ENCODE measurements around the gene RIMS3.
A peak's percentile ranks its signal among the peaks of the same experiment; 100 is the strongest.
"Not testable (repeated sequence)": the region's sequence is repeated elsewhere in the genome, so short reads cannot be mapped to it uniquely, and the experiment has no call there.

RIMS3 gene

GRCh38 chr1:40633931-40634376 is 31.5 kb downstream of the RIMS3 start:
- no peak overlapping the region for H3K4me3 ChIP-seq (ENCODE audit: low read depth, low read length)
- no peak for DNase-seq (ENCODE audit: low read depth)
- TF ChIP-seq CTCF (IDR thresholded peaks at IDR 0.05; ENCODE audit: insufficient read depth, low read depth, low read length, missing control alignments): no peak

GRCh38 chr1:40633523-40633922 is 32.0 kb downstream of the RIMS3 start:
- TF ChIP-seq CTCF (IDR thresholded peaks at IDR 0.05; ENCODE audit: insufficient read depth, low read depth, low read length, missing control alignments): no peak

GRCh38 chr1:40630488-40631223 is 34.8 kb downstream of the RIMS3 start:
- peak; percentile 74 for TF ChIP-seq CTCF (IDR thresholded peaks at IDR 0.05; ENCODE audit: insufficient read depth, low read depth, low read length, missing control alignments)
- DNase-seq (ENCODE audit: low read depth): peak; percentile 66

More at GRCh38 chr1:40633523-40633922, 32.0 kb downstream of the RIMS3 start:
- no peak for DNase-seq (ENCODE audit: low read depth)
- no peak overlapping the region for H3K4me3 ChIP-seq (ENCODE audit: low read depth, low read length)

GRCh38 chr1:40629546-40629945 is 35.9 kb downstream of the RIMS3 start:
- DNase-seq (ENCODE audit: low read depth); H3K4me3 ChIP-seq (ENCODE audit: low read depth, low read length): not testable (repeated sequence)

More at GRCh38 chr1:40630488-40631223, 34.8 kb downstream of the RIMS3 start:
- no peak overlapping the region for H3K4me3 ChIP-seq (ENCODE audit: low read depth, low read length)

GRCh38 chr1:40628903-40629292 is 36.6 kb downstream of the RIMS3 start:
- no peak for DNase-seq (ENCODE audit: low read depth)
- no peak for TF ChIP-seq CTCF (IDR thresholded peaks at IDR 0.05; ENCODE audit: insufficient read depth, low read depth, low read length, missing control alignments)
- H3K4me3 ChIP-seq (ENCODE audit: low read depth, low read length): no peak overlapping the region

GRCh38 chr1:40627987-40628902 is 37.2 kb downstream of the RIMS3 start:
- peak; percentile 76 for DNase-seq (ENCODE audit: low read depth)
- no peak for TF ChIP-seq CTCF (IDR thresholded peaks at IDR 0.05; ENCODE audit: insufficient read depth, low read depth, low read length, missing control alignments)
- no peak overlapping the region for H3K4me3 ChIP-seq (ENCODE audit: low read depth, low read length)

GRCh38 chr1:40626383-40626770 is 39.1 kb downstream of the RIMS3 start:
- no peak overlapping the region for H3K4me3 ChIP-seq (ENCODE audit: low read depth, low read length)
- TF ChIP-seq CTCF (IDR thresholded peaks at IDR 0.05; ENCODE audit: insufficient read depth, low read depth, low read length, missing control alignments): no peak
- DNase-seq (ENCODE audit: low read depth): no peak

Data from GM12865 (cell line).